Hematopoietic multipotent progenitor cell treated with erythropoietin and hydrocortisone succinate and interleukin-3 and kit ligand, for 6 days (in vitro differentiated cells): Measurements from ENCODE around the gene TMEM41A.

Experiments used
- DNase-seq: peaks from one replicate; pipeline ENCODE4 v3.0.0-alpha.2; 2015

The TMEM41A gene

DNA sequence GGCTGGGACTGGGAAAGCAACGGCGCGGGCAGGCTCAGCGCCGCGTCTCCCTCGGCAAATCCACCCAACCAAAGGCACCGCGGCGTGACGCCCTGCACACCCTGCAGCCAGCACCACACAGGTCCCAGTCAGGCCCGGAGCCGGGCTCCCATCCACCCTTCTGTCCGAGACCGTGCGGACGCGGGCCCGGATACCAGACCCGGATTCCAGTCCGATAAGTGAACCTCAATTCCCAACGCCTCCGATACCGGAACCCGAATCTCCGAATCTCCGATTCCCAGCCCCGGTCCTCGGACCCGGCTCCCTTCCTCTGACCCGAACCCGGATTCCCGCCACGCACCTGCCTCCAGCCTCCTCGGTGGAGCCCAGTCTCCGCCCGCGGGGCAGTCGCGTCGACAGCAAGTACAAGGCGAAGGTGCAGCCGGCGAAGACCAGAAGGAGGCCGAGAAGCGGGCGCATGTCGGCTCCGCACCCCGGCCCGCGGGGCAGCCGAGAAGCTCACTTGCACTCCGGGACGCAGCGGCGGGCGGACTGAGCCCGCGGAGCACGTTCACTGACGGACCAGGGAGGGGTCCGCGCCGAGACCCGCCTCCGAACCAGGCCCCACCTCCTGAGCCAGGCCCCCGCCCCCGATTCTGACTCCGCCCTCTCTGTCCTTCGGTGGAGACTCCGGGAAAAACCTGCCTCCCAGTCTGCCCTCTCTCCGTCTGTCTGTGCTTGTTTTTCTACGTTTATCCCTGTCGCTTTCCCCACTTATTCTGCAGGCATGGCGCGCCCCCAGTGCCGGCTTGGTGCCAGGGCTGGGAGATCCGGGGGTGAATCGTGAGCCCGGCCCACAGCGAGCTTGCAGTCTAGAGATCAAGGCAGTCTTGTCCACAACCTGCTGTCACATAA, at the start of gene TMEM41A:
Gene TMEM41A (minus strand): TSS at position 533 of the 894 bp plus-strand sequence. CDS start 74 bp downstream, at position 459.
- DNase-seq = peak; percentile 93

DNA sequence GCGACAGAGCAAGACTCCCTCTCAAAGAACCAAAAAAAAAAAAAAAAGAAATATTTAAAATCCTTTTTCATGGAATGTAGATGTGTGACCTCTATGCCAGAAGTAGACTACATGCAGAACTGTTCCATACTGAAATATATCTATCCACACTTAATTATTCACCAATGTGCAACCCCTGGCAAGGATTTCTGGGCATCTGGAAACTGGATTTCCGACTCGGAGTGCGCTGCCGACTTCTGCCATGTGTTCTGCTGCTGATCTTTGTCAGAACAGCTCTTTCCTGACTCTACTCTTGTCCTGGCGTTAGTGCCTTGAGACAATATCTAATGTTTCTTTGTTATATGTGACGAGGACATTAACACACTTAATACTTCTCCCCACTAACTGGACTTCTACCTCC, 41.9 kb upstream of the TMEM41A start:
- DNase-seq = no peak

DNA sequence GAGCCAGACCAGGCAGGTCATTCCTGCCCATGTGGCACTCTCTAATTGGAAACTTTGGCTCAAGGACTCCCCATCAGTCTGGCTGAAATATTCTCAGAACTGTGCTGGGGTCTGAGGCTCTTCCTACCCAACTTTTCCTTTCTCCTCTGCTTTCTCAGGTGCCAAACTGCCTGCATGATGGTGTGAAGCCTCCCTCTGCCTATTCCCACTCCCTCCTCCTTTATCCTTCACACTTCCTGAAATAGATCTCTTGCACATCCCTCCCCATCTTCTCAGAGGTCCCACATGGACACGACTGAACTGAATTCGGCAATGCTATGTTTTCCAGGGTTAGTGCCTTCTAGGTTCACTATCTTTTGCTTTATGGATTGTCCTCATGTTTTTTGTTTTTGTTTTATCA, 41.1 kb upstream of the TMEM41A start:
- DNase-seq = no peak

DNA sequence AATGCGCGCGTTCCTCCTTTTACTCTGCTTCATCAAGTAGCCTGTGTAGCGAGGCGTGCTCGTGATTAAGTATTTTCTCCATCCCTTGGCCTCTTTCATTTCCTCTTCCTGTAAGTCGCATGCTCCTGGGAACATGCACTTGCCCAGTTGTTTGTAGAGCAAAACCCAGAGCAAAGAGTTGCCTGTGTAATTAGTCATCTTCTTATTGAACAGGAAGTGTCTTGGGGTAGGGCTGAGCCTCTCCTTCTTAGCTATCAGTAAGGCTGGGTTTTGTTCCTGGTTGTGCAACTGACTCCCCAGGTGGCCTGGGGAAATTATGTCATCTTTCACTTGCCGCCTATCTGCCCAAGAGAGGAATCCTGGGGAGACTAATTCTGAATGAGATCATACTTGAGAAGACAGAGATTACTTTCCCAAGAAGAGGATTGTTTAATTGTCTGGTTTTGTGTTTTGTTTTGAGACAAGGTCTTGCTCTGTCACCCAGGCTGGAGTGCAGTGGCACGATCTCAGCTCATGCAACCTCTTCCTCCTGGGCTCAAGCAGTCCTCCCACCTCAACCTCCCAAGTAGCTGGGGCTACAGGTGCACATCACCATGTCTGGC, 38.6 kb upstream of the TMEM41A start:
- DNase-seq = peak; percentile 75

DNA sequence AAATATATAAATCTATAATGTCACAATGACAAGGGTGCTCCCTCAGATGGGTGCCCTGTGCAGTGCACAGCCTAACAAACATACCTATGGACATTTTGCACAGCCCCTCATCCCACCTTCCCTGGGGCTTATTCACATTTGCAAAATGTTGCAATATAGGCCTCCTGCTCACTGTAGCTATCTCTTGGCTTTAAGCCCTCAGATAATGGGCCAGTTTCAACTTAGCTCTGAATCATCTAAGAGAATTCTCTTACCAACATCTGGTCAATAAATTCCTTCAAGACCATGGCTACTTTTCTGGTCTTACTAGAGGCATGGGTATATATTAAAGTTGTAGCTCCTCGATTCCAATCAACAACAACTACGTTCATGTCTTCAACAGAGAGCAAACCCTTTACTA, 35.7 kb upstream of the TMEM41A start:
- no peak for DNase-seq

DNA sequence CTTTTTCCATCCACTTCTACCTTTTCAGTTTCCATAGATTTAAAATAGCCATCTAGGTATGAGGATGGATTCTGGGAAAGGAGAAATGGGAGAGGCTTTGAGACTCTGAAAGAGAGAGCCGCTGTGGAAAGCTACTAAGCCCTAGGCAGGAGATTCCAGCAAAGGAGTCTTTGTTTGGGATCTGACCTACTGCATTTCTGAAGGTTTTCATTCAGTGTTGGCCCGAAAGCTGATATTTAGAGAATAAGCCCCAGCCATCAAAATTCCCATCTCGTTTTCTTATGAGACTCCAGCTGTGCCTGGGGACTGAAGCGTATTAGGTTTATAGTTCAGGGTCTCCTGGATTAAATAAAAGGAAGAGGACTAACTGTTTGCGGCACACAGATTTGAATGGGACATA, 34.1 kb upstream of the TMEM41A start:
- DNase-seq = no peak

DNA sequence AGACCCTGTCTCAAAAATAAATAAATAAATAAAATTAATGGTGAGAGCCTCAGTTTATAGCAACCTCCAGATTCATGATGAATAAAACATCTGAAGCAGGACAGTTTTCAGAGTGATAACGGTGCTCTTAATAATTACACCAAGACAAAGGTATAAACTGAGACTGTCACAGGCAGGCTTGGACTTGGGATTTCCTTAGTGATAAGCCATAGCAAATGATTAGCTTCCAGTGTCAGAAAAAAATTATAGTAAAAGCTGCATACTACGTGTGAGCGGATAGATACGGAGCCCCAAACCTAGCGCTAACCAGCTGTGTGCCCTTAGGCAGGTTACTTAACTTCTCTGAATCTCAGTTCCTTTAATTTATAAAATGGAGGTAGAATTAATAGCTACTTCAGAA, 32.0 kb upstream of the TMEM41A start:
- no peak for DNase-seq

DNA sequence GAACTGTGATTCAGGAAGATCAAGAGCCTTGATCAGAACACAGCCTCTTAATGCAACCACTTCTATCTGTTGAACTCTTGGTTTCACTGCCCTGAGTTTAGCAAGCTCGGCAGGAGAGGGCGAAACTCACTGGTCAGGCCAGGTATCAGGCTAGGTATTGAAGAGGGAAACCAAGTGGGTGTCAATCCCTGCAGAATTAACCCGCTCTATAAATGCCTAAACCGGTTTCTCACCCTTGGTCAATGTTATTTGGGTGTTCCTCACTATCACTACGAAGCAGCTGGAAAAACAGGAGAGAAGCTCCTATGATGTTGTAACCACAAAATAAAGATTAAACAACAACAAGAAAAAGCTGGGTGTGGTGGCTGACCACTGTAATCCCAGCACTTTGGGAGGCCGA, 29.7 kb upstream of the TMEM41A start:
- peak; percentile 77 for DNase-seq

DNA sequence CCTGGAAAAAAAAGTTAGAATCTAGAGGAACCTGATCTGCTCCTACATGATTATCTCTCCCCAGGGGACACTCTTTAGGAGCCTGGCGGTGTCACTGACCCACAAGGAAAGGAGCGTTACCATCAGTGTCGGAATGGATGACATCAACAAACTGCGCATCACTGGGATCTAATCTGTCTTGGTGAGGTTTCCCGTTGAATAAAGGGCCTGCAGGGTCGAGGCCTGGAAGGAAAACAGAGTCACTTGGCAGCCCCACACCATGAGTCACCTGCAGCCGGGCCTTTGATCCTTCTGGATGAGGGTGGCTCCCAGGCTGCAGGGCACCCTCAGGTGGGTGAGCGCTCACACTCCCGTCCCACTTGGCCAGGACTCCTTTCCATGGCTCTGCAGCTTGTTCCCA, 28.5 kb upstream of the TMEM41A start:
- no peak for DNase-seq

DNA sequence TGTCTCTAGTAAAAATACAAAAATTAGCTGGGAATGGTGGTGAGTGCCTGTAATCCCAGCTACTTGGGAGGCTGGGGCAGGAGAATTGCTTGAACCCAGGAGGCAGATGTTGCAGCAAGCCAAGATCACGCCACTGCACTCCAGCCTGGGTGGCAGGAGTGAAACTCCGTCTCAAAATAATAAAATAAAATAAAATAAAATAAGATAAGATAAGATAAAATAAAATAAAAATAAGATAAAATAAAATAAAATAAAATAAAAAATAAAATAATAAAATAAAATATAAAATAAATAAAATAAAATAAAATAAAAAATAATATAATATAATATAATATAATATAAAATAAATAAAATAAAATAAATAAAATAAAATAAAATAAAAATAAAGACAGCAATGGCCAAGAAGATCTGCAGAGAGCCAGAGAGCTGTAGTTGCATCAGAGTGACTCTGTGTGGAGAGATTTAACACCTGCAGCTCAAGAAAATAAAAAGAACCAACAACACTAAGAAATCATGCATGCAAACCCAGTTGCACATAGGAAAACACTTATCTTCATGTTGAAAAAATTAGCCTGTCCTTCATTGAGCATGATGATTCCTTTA, 27.6 kb upstream of the TMEM41A start:
- DNase-seq = no peak

DNA sequence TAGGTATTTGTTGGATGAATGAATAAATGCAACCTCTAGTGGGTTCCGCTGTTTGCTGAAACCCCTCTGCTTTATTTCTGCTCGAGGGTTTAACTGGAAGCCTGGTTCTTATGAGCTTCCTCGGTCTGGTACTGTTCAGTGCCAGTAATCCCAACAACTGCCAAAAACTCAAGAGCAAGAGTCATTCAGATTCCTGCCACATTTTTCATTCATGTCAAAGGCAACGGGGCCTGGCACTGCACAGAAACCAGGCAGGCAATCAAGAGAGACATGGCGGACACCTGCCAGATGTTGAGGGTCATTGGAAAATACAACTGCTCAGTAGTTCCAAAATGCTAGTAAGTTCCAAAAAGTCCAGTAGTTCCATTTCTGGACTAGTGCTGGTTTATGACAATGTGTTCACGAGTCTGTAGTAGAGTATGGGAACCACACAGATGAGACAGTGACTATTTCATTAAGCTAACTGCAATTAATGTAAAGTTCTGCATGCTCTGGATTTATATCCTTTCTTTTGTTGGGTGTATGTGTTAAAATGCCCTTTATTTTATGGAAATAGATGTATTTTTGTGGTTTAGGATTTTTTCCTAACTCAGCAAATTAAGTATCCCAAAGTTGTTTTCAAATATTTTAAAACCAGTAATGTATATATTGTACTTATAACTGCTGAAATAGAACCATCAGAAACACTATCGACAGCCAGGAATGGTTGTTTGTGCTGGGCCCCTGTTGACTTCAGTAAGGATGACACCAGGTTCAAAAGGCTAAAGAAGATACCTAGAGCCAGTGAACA, 22.7 kb upstream of the TMEM41A start:
- DNase-seq = no peak

DNA sequence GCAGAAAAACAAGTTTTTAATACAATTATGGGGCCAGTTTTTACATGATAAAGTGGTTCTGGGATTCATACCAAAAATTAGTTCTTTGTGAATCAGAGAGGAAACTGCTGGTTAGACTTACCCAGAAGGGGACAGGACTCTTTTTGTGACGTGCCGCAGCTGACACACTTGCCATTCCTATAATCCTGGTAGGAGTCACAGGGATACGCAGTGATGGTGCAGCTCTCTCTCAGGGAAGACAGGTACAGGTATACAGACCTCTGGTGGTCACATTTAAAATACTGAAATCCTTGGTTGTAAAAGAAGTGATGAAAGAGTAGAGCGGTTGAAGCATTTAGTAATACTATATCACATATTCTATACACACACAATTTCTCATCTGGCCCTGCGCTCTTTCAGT, 20.2 kb upstream of the TMEM41A start:
- no peak for DNase-seq

DNA sequence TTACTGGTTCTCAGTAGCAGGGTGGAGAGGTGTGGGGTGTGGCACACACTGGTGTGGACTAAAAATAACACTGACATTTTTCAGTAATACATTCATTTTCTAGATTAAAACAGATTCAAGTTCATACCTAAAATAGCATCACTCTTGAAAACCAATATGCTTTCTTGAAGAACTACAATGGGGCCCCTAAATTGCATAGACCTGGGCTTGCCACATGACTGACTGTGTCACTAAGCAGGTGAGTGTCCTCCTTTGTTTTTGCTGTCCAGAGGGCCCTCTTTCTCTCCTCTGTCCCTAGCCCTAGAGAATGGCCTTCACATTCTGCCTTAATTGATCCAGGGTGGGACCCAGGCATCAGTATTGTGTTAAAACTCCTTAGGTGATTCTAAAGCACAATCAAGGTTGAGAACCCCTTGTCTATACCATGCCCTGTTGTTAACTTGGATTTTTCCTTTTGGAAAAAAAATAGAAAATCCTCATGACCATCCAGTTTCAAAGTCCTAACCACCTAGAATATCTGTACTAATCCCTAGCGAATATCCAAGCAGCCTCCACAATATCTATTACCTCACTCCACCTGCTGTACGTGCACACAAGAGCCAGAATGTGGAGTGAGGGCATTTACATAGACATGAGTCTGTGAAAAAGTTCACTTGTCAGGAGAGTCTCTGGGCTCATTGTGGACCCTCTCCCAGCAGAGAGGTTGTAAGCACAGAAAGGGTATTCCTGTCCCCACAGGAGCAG, 18.7 kb upstream of the TMEM41A start:
- DNase-seq = no peak

DNA sequence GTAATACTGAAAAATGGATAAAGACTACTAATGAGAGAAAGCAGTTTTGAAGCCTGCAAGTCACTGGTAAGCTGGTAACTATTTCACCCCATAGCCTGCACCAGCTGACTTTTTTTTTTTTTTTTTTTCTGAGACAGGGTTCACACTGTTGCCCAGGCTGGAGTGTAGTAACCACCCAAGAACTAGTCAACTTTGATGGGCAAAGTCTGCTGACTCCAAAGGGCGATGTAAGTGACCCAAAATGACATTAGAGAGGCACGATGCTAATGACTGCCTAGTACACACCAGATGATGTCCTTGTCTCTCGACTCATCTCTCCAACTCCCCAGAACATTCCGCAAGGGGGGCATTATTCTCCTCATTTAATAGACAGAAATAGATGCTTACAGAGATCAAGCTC, 12.9 kb upstream of the TMEM41A start:
- DNase-seq = no peak

DNA sequence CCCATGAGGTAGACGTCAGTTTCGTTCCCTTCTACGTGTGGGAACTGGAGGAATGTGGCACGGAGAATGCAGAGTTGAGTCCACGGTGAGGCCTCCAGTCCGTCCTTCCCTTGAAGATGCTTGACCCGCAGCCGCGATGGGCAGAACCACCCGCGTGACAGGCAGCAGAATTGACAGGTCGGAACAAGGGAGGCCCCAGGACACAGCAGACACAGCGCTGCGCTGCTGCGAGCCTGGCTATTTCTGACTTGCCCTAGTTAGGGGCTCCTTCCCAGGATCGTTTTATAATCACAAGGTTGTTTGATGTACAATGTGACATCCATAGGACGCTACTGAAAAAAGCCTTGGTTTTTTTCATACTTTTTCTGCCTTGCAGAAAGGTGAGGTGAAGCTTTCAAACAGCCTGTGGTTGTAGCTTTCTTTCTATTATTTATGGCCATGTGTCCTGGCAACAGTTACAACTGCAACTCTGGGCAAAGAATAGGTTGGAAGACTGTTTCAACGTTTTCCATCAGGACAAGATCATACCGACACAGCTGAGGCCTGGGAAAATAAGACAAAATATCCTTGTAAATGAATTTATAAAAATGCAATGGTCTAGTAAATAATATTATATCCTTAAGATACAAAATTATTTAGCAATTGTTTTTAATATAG, 9.6 kb upstream of the TMEM41A start:
- DNase-seq = no peak

DNA sequence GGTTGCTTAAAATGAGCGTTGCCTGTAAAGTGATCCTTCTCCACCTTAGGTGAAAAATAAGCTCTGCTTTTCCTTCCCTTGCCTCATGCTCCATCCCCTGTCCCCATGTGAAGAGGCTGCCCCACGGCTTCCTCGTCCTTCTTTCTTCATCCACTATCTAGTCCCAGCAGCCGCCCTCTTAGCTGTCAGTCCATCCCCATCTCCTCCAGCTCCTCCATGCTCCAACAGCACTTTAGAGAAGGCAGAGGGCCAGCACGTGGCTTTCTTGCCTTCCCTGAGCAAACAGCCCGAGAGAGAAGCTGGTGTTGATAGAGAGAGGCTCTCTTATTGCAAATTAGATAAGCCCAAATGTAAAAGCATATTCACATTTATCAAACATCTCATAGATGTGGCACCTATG, 9.0 kb upstream of the TMEM41A start:
- DNase-seq = no peak

DNA sequence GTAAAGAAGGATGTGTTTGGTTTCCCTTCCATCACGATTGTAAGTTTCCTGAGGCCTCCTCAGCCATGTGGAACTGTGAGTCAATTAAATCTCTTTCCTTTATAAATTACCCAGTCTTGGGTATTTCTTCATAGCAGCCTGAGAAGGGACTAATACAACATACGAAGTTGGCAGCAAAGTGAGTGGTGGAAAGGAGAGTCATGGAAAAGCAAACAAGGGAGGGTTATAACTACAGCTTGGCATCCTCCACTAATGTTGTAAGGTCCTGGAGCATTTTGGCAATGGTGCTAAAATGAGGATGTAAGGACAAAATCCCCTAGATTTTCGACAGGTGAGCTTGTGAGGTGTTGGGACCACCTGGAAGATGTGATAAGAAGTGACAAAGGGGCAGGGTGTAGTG, 5.8 kb upstream of the TMEM41A start:
- DNase-seq = no peak

DNA sequence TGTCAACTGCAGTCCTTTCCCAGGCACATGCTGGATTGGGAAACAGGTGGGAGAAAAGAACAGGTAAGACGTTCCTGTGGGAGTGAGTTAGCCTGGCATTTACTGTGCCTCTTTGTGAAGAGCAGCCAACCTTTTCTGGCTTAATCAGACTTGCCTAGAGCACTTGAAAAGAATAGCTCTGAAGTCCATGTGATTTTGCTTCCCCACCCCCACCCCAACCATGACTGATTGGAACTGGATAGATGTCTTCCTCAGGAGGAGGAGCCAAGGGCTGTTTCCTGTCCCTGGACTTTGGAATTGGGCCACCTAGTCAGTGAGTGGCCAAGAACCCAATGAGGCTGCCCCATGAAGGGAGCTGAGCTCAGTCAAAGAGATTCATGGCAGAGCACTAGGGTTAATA, 4.7 kb upstream of the TMEM41A start:
- DNase-seq = no peak

DNA sequence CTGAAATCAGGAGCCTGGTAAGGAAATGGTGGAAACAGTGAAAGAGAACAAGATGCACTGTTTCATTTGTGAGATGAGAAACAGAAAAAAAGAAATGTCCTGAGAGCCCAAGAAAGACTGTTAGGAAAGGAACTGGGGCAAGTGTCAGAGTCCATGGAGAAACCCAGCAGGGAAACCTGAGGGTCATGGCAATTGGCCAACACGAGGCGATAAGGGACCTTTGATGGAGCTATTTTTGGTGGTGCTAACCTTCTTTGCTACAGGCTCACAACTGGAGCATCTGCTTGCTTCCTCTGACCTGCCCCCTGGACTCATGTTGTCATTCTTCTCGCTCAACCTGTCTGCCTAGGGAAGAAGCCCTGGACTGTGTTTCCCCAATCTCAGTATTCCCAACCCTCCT, 4.2 kb upstream of the TMEM41A start:
- no peak for DNase-seq

DNA sequence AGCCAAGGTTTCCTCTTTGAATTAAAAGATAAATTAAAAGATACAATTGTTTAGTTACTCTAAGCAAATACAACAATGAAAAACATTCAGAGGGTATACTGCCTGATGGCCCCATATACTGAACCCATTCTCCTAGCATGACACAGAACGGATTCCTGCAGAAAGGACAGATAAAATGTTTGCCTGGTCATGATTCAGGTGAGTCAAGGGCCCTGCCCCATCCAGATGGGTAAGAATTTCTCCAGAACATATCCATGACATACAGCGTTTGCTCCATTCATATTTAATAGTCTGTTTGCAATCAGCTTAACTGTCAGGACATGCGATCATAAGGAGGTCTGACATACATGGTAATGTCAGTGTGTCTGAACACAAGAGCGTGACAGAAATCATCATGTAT, 8.6 kb downstream of the TMEM41A start:
- DNase-seq = no peak

DNA sequence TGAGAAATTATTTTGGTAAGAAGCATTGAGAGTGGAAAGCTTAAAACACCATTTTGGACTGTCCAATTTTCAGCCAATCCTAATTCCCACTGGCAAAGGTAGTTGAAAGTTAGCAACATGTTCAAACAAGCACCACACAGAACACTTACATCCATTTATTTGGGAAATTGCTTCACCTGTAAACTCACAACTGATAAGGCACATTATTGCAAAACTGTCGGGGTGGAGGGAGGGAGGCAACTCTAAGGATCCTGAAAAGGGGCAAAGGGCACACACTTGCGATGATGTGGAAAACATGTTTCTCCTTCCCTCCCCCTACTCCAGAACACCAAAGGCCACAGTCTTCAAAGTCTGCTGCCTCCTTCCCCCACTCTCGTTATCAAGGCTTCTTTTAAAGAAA, 9.4 kb downstream of the TMEM41A start:
- DNase-seq = no peak

DNA sequence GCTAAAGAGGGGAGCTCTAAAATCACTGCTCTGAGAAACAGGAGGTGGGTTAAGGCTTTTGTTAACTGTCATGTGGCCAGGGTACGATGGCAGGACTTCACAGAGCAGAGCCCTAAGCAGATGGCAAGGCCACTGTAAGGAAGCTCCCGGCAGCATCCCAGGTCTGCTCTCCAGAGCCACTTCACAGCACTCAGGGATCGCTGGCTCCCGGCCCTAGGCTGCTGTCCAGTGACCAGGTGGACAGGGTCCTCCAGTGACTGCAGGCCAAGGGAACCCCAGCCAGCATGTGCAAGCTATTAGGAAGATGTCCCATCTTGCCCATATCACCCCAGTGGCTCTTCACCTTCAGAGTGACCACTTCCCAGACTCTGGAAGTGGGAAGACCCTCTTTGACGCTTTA, 10.4 kb downstream of the TMEM41A start:
- DNase-seq = no peak
